CD1c-positive myeloid dendritic cell (primary cell): ENCODE measurements around the gene CEP83.

ENCODE experiments used
- DNase-seq: peaks from one replicate; pipeline ENCODE4 v3.0.0-alpha.2; 2016; ENCODE audit errors: extremely low spot score

The CEP83 gene

DNA sequence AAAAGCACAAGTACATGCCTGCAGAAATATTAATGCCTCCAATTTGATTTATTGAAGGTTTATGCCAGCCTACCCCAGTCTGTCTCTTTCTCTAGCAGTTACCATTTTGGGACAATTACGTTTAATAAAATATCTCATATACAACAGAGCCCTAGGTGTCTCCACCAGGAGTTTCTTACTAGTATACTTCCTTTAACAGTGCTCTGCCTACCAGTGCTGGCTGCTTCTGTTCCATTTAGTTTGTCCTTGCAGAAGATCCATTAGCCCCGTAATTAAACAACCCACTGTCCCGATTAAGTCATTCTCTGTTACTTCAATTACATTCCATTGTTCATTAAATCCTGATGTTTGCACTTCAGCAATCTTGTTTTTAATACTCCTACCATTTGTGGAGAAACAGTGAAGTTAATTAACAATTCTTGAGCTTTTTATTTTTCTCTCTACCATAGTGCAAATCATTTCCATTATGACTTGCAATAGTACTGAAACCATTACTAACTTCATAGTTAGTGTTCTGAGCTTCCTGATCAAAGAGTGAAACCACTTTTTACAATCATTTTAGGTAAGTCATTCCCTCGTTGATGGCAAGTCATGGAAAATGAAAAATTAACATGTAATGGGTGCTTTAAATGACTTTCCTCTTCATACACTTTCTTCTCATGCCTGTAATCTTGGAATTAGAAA is 190.2 kb downstream of the CEP83 start:
- DNase-seq: no peak

DNA sequence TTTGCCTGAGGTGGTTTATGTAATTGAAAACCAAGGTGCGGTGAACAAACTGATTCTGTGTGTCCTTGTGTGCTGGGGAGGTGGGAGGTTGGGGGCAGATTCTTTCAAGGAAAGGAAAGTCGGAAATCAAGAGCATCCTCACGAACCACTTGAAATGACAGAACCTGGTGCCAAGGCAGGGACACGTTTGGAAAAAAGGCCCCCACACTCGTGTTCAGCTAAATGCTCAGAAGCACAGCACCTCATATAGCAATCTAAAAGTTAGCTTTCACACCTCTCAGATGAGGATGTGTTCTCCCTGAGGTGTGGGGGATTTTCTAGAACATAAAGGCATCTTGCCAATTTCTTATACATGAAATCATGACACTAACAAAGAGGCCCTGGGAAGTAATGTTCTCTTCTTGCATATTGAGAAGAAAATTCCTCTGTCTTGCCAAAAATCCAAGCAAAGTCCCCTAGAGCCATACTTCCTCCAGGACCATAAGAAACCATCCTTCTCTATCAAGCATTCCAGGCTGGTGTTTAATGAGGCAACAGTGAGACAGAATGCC is 191.7 kb downstream of the CEP83 start:
- DNase-seq: no peak

DNA sequence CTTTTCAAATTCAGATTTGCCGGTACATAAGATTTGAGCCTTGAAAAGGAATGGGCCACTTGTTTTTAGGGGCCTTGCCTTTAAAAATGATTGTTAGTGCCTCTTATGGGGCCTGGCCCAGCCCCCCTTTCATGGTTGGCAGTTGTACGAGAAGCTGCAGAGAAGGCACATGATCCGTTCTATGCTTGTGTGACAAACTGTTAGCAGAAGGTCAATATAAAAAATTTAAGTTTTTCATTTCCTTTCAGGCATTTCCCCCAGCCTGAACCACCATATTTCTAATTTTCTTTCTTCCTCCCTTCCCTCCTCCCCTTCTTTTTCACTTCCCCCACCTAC is 192.2 kb downstream of the CEP83 start:
- no peak for DNase-seq

DNA sequence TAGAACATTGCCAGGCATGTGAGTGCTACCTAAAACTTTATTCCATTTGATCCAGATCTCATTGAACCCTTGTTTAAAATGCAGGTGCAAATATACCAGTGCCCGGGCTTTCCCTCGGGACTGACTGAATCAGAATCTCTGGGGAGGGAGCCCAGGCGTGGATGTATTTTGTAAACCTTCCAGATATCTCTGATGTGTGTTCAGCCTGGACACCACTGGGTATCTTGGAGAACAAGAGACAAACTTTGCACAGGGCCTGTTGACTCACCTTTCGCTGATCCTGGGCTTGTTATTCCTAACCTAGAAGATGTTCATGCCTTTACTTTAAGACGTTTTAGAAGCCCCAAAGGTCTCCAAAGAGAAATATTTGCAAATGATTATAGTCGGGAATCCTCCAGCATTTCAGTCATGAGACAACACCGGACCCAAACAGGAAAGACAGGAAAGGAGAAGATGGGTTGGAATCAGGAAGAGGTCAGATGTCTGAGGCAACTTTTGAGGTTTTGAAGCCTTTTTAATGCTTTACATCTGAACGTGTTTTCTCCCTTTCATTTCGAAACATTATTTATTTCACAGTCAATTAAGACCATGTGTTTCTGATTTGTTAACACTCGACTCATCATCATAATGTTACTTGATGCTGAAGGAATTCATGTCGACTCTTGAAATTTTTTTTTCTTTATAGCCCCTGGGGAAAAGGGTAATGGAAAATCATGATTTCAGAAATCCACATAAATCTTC is 192.7 kb downstream of the CEP83 start:
- DNase-seq: peak; percentile 48

DNA sequence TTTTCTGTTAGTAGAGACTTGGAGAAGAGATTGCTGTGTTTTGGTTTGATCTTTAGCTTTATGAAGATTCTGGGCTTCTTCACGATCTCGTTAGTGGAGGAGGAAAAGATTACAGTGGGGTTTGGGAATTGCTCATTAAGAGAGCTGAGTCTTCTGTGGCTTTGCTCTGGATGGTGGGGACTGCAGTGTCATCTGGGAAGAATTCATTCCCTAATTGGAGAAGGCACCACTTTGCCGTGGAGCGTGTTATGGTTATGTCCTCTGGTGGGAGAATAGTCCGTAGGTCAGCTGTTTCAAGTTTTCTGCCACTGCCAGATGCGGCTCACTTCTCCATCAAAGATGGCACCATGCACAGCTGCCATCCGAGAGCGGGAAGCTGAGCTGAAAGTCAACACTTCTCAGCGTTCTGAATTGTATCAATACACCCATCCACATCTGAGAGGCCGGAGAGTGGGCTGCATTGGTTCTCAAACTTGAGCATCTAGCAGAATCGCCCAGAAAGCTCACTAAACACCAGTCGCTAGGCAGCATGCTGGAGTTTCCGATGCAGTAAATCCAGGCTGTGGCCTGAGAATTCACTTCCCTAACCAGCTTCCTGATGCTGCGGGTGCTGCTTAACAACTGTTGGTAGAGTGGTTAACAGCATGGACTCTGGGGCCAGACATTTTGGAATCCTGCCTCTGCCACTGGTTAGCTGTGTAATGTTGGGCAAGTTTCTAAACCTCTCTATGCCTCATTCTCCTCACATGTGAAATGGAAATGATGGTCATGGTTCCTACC is 193.5 kb downstream of the CEP83 start:
- DNase-seq: peak; percentile 60

DNA sequence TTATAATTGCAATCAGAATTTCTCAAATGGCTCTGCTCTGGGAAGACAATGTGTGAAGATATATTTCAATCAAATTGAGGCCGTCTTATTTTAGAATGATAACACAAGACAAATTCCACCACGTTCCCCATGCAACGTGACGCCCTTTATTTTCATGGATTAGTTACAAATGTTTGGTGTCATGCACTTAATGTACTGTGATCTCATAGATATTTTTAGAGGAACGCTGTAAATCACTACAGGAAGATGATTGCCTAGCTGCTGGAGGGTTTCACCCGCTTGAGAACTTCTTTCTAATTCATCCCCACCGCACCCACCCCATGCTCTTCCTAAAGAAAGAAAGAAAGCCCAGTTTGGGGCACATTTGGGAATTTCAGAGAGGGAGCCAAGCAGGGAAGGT is 194.1 kb downstream of the CEP83 start:
- no peak for DNase-seq

DNA sequence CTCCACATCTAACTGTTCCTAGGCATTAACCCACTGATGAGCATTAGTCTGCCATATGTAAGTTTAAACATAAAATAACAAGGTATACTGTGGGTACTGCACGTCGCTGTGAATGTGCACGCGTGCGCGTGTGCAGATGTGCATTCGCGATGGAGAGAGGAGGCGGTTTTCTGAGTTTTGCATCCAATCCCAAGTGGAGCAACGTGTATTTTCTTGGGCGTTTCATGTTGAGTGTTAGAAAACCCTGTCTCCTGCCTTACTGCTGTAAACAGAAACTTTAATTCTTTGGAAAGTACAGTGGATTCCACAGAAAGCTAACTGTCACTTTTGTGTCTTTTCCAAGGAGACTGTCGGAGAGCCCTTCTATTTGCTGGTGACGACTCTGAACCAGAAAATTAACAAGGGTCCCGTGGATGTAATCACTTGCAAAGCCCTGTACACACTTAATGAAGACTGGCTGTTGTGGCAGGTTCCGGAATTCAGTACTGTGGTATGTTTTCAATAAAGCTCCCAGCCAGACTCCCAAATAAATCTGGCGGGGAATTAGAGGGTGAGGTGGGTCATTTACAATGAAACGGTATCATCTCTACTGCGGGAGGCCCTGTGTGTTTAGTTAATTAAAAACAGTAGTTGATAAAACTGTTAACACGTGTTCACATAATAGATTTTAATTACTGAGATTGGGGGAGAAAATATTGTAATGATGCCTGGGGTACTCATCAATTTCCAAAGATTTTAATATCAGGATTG is 194.8 kb downstream of the CEP83 start:
- no peak for DNase-seq

DNA sequence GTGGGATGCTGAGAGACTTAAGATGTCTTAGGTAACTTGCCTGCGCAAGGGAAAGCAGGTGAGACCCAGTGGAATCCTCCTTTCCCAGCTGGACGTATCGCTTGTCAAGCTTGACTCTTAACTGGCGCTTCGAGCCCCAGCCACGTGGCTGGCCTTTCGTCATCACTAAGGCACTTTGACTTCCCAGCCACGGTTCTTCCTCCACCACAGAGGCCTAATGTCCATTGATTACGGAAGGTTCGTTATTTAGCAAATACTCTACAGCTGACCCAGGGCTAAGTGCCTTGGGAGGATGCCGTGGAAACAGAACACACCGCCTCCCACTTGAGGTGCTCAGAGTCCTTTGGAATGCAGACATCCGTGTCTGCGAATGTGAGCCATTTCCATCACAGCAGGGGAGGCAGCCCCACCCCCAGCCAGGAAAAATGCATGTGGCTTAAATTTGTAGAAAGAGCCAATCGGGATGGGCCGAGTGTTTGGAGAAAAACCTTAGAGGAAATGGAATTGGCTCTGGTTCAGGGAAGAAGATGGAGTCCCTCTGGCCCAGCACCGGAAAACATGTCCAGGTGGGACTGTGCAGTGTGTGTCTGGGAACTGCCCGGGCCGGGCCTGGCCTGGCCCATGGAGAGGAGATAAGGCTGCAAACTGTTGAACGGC is 195.6 kb downstream of the CEP83 start:
- DNase-seq: peak; percentile 44

DNA sequence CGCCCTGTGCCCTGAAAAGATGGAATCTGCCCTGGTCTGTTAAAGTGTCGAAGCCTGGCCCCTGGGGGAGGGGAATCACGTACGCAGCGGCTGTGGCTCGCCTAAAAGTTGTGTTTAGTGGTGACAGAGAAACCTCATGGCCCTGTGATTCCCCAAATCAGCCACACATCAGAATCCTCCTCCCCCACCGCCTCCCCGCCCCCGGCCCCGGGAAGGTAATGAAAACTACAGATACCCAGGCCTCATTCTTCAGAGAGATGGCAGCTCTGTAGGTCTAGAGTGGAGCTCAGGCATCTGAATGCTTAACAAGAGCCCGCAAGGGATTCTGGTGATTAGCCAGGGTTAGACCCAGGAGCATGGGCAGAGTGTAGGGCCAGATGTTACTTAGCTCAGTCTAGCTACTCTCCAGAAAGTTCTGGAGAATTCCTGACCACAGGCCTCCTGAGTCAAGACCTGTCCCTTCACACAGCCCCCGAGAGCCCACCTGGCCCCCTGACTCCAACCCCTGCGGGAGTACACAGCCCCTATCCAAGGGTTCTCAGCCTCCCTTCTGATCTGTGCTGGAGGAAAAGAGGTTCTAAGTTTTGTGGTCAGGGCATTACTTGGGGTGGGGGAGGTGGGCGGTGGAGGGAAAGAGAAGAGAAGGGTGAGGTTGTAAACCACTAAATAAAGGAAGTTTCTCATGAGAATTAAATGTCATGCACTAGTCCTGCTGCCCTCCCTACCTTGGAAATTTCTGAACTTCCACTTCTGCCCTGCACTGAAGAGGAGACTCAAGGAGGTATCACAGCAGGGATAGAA is 196.5 kb downstream of the CEP83 start:
- DNase-seq: peak; percentile 84

DNA sequence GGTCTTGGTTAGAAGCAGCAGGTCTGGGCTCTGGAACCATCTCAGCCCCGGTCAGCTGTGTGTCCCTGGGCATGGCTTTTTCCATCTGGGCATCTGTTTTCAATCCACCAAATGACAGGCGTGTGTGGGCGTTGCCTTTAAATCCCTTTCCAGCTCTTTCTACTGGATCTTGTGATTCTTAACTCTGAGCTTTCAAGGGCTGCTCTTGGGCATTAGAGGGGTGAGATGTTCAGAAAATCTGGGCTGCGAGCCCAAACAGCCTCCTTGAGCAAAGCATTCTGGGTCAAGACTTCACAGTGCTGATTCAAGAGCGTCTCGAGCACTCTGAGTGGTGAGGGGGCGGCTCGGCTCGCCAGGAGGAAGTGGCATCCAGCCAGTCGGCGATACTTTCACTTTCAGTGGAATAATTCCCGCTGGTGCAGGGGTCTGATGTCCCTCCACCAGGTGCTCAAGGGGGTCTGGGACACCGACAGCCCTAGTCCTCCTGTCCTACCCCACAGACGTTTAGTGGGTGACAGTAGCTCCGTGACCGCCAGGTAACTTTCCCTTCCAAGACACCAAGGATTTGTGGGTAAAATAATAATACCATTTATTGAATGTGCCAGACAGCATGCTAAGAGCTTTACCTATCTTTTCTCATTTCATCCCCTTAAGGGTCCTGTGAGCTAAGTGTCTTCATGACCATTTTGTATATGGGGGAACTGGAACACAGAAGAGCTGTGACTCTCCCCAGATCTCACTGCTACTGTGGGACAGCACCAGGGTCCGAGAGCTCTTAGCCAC is 197.2 kb downstream of the CEP83 start:
- peak; percentile 89 for DNase-seq

DNA sequence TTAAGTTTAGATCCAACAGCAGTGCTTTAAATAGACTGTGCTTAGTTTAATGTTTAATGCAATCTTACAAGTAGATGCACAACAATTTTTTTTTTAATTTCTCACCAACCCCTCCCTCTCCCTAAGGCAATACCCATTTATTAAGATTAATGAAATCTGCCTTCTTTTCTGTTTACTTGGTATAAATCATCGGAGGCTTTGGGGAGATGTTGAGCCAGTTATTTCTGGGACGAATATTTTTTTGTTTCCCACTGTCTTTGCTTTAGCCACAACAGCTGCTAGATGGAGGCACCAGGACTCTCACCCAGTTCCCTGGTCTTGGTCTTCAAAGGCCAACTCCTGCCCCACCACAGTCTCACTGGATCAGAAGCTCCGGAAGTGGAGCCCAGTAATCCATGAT is 197.9 kb downstream of the CEP83 start:
- no peak for DNase-seq

DNA sequence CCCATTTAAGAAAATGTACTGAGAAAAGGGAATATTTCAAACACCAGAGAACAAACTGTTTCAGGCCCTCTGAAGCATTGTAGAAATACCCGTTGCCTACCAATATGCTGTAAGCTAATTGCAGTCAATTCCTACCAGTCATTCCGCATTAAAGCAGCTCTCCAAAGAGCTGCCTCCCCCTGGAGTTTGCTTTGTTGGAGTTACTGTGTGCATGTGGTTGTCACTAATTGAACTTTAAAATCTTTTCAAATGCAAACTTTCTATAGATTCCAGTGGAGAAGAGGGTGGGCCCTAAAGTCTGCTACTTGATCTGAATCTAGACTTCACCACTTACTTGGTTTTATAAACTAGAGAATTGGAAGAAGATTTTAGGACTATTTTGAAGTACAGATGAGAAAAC is 198.5 kb downstream of the CEP83 start:
- DNase-seq: no peak

DNA sequence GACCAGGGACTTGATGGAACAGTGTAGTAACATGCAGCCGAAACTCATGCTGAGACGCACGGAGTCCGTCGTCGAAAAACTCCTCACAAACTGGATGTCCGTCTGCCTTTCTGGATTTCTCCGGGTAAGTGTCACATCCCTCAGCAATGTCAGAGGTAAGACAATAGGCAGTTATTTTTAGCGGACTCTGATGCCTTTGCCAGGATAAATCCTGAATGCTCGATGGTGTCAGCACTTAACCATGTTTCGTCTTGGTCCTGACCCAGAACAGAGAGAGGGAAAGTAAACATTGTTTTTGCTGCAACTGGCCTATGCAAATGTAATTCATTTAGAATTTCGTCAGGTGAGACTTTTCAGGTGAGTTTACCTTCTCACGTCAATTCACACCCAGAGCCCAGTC is 198.9 kb downstream of the CEP83 start:
- no peak for DNase-seq

DNA sequence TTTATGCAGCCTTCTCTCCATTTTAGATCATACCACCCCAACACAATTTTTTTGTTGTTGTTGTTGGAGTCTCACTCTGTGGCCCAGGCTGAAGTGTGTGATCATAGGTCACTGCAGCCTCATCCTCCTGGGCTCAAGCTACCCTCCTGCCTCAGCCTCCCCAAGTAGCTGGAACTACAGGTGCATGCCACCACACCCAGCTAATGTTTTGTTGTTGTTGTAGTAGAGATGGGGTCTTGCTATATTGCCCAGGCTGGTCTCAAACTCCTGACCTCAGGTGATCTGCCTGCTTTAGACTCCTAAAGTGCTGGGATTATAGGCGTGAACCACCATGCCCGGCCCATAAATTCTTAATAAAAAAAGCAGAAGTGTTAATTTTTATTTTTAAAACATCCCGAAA is 199.7 kb downstream of the CEP83 start:
- no peak for DNase-seq

DNA sequence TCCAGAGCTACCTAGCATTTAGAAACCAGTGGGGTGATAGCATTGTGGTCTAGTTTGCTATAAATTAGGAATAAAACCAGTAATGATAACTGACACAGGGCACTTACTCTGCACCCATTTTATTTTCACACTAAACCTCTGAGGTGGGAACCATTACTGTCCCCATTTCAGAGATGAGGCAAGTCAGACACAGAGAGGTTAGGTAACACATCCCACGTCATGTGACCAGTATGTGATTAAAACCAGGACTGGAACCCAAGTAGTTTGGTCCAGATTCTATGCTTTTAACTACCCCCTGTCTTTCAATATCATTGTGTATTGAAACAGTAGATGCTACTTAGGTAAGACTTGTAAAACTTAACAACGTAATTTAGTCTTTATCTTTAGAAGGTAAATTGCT is 201.1 kb downstream of the CEP83 start:
- DNase-seq: no peak
